B cell (primary cell): ENCODE measurements around the gene AOPEP. TPM values are rescaled to one million over a fixed set of nuclear protein-coding genes. Genes with fewer than 3 reads are reported as not detected.

Experiments
- ATAC-seq: fragments of 200-7000 bp; cut with Tn5 transposase; one replicate; pipeline ENCODE4 v1.10.0; 2021; ENCODE audit warnings: low read depth, mild to moderate bottlenecking, moderate number of reproducible peaks, moderate library complexity
- CTCF ChIA-PET: fragments of 350-600 bp; sonication (Branson Sonifier 250); formaldehyde crosslinking; loops from one replicate; lab custom pipeline; 2021; ENCODE audit warnings: antibody characterized with exemption, inconsistent platforms; lab: Charles Lee
- POLR2A ChIA-PET: fragments of 350-600 bp; sonication (Branson Sonifier 250); formaldehyde crosslinking; loops from one replicate; lab custom pipeline; 2021; ENCODE audit warnings: antibody characterized with exemption; lab: Charles Lee
- DNase-seq: peaks from one replicate; pipeline ENCODE4 v3.0.0; 2013
- H2AFZ ChIP-seq: 2 replicates; pipeline ENCODE4 v1.6.1; 2012; ENCODE audit warnings: mild to moderate bottlenecking, low read depth, low read length; ENCODE audit not compliant: insufficient read depth, poor library complexity, severe bottlenecking
- H3K27ac ChIP-seq, 2 donors: 1 replicate in 1 of 2; 2 replicates in 1 of 2; pipeline ENCODE4 v1.5.1; 2012 to 2013; ENCODE audit warnings: low read length in 2 of 2, mild to moderate bottlenecking in 2 of 2, moderate library complexity in 1 of 2
- H3K27me3 ChIP-seq, 4 experiments: fragments of 200-600 bp in 1 of 4; sonication (generic) in 1 of 4; replicated peaks in 1 of 4; 1 replicate in 2 of 4; 2 replicates in 2 of 4; pipeline versions ENCODE4 v1.6.1 to v1.7.0; 2013 to 2016; ENCODE audit warnings: low read length in 3 of 4, mild to moderate bottlenecking in 2 of 4, mixed read lengths in 1 of 4, moderate library complexity in 1 of 4; ENCODE audit not compliant: insufficient read depth in 4 of 4, control insufficient read depth in 3 of 4; ENCODE audit errors: control extremely low read depth in 1 of 4
- H3K36me3 ChIP-seq, 2 experiments: replicated peaks in 1 of 2; 1 replicate in 1 of 2; 2 replicates in 1 of 2; pipeline versions ENCODE4 v1.6.1 to v1.7.1; 2013; ENCODE audit warnings: low read length in 1 of 2; ENCODE audit not compliant: insufficient read depth in 2 of 2, control insufficient read depth in 1 of 2; ENCODE audit errors: control extremely low read depth in 1 of 2, extremely low read depth in 1 of 2
- H3K4me1 ChIP-seq, 2 donors: fragments of 200-600 bp in 1 of 2; sonication (generic) in 1 of 2; 1 replicate in 1 of 2; 2 replicates in 1 of 2; pipeline versions ENCODE4 v1.5.1 to v1.6.1; 2013 to 2017; ENCODE audit warnings: low read length in 2 of 2; ENCODE audit not compliant: control insufficient read depth in 2 of 2, insufficient read depth in 2 of 2
- H3K4me2 ChIP-seq: replicated peaks from 2 replicates; pipeline ENCODE3; 2012; ENCODE audit warnings: mild to moderate bottlenecking, low read depth, low read length; ENCODE audit not compliant: poor library complexity, severe bottlenecking
- H3K4me3 ChIP-seq, 5 experiments: fragments of 200-600 bp in 1 of 5; sonication (generic) in 1 of 5; 1 replicate in 3 of 5; 2 replicates in 2 of 5; pipeline versions ENCODE4 v1.5.1 to v1.7.0; 2011 to 2016; ENCODE audit warnings: low read length in 4 of 5, mild to moderate bottlenecking in 4 of 5, low read depth in 2 of 5, control low read depth in 1 of 5, moderate library complexity in 1 of 5; ENCODE audit not compliant: insufficient read depth in 1 of 5; ENCODE audit errors: control extremely low read depth in 1 of 5, extremely low read depth in 1 of 5
- H3K79me2 ChIP-seq: fragments of 200-600 bp; sonication (generic); one replicate; pipeline ENCODE4 v1.6.0; 2016; ENCODE audit warnings: low read length; ENCODE audit not compliant: control insufficient read depth, insufficient read depth
- H3K9ac ChIP-seq: fragments of 200-600 bp; sonication (generic); 2 replicates; pipeline ENCODE4 v1.6.1; 2017; ENCODE audit warnings: mild to moderate bottlenecking, low read length, moderate library complexity
- H3K9me3 ChIP-seq, 3 donors: one replicate each; pipeline versions ENCODE4 v1.6.1 to v1.7.1; 2013; ENCODE audit warnings: low read length in 2 of 3; ENCODE audit not compliant: control insufficient read depth in 2 of 3, insufficient read depth in 1 of 3; ENCODE audit errors: control extremely low read depth in 1 of 3
- H4K20me1 ChIP-seq: 2 replicates; pipeline ENCODE4 v1.6.0; 2012; ENCODE audit warnings: mild to moderate bottlenecking, low read length; ENCODE audit not compliant: insufficient read depth, control insufficient read depth, poor library complexity, severe bottlenecking
- H3K27ac Mint-ChIP-seq: one replicate; pipeline ENCODE4 v1.8.0; 2021; ENCODE audit warnings: mixed read lengths
- H3K27me3 Mint-ChIP-seq: one replicate; pipeline ENCODE4 v1.8.0; 2021; ENCODE audit warnings: mixed read lengths
- H3K4me1 Mint-ChIP-seq: one replicate; pipeline ENCODE4 v1.8.0; 2021; ENCODE audit warnings: mixed read lengths
- H3K4me3 Mint-ChIP-seq: one replicate; pipeline ENCODE4 v1.8.0; 2021; ENCODE audit warnings: mixed read lengths
- H3K9me3 Mint-ChIP-seq: one replicate; pipeline ENCODE4 v1.8.0; 2022; ENCODE audit warnings: mixed read lengths; ENCODE audit not compliant: insufficient read depth
- CTCF ChIP-seq: fragments of 200-600 bp; IDR thresholded peaks from one replicate; pipeline ENCODE4 v1.8.0; 2022; ENCODE audit warnings: antibody characterized with exemption, mild to moderate bottlenecking
- EZH2 ChIP-seq: IDR thresholded peaks from 2 replicates; pipeline ENCODE4 v1.6.1; 2012; ENCODE audit warnings: borderline replicate concordance, low read depth, mild to moderate bottlenecking, moderate library complexity, low read length; ENCODE audit not compliant: insufficient read depth, poor library complexity, severe bottlenecking
- WGBS: methylation state at CpG from one replicate; pipeline ENCODE4 v1.1.5; 2013; ENCODE audit warnings: missing lambda C conversion rate; ENCODE audit not compliant: insufficient coverage; 5-methylcytosine and 5-hydroxymethylcytosine counted together
- intact Hi-C: fragments of 100-400 bp; cut with micrococcal nuclease; formaldehyde crosslinking; loops from one replicate; pipeline ENCODE4 v1.10.0; 2022
- polyA plus RNA-seq: library from polyadenylated mRNA; depleted of rRNA; stranded (reverse); fragments of >200 nt; gene quantifications from 2 replicates; pipeline ENCODE4 v1.2.3, GENCODE V29; 2012
- total RNA-seq, 2 donors: library from RNA; stranded (reverse); fragments of 120-200 nt in 1 of 2; gene quantifications; 1 replicate in 1 of 2; 2 replicates in 1 of 2; pipeline versions ENCODE4 v1.2.3 to v1.2.4, GENCODE V29; 2013 to 2022

AOPEP gene
- total and polyA plus RNA-seq, 2 donors (not counting 1 experiment from before 2014, with no cell fraction given) = 5.1 to 35.8 TPM

- ChIA-PET CTCF (no interaction called here), POLR2A (no interaction called here)
- no peaks in the 10 kb centered on the region for H3K27me3 Mint-ChIP-seq
- H3K9me3 Mint-ChIP-seq = no peaks in the 10 kb centered on the region
- intact Hi-C loops = no loop called here
- Histone ChIP-seq H3K79me2 (peaks cover 3% of the 10 kb centered on the region), H4K20me1 (no peaks in the 10 kb centered on the region), H3K9ac (no peak overlapping the region), H3K4me2 (no peak overlapping the region), H3K4me1 (peaks cover 0 to 6% of the 10 kb centered on the region in 2 donors), H3K36me3 (no peaks in the 10 kb centered on the region), H3K4me3 (no peak overlapping the region), H3K9me3 (no peaks in the 10 kb centered on the region), H3K27ac (no peak overlapping the region), H3K27me3 (no peaks in the 10 kb centered on the region), H2AFZ (no peak overlapping the region)
- ATAC-seq (no peak), DNase-seq (no peak)
- TF ChIP-seq CTCF (no peak), EZH2 (no peak)
- WGBS = 63% methylated on average over 5 of the region's 8 CpGs
- no peak overlapping the region for H3K4me3 Mint-ChIP-seq
- peaks cover 16% of the 10 kb centered on the region for H3K4me1 Mint-ChIP-seq
- H3K27ac Mint-ChIP-seq = no peak overlapping the region
Measured at GRCh38 chr9:94867281-94867841, 140.9 kb downstream of the AOPEP start.

GRCh38 chr9:94867842-94868312 lies 141.4 kb downstream of the AOPEP start:
- Histone ChIP-seq H3K27ac (no peak overlapping the region), H3K36me3 (no peaks in the 10 kb centered on the region), H4K20me1 (no peaks in the 10 kb centered on the region), H3K4me1 (peaks cover 0 to 6% of the 10 kb centered on the region in 2 donors), H3K4me2 (no peak overlapping the region), H3K4me3 (no peak overlapping the region), H2AFZ (no peak overlapping the region), H3K27me3 (no peaks in the 10 kb centered on the region), H3K9ac (no peak overlapping the region), H3K79me2 (no peaks in the 10 kb centered on the region), H3K9me3 (no peaks in the 10 kb centered on the region)
- TF ChIP-seq EZH2 (no peak), CTCF (no peak)
- DNase-seq = no peak
- H3K9me3 Mint-ChIP-seq = no peaks in the 10 kb centered on the region
- 90% methylated on average over 2 of the region's 4 CpGs for WGBS
- intact Hi-C loops = no loop called here
- ChIA-PET CTCF (no interaction called here), POLR2A (no interaction called here)
- H3K27me3 Mint-ChIP-seq = no peaks in the 10 kb centered on the region
- H3K4me1 Mint-ChIP-seq = peaks cover 12% of the 10 kb centered on the region
- no peak overlapping the region for H3K27ac Mint-ChIP-seq
- ATAC-seq = no peak
- H3K4me3 Mint-ChIP-seq = no peak overlapping the region
